CD4-positive, alpha-beta T cell treated with Interleukin-4 for 4 hours (primary cell): ENCODE data around the gene MEF2C.

Source experiments
- DNase-seq: peaks from one replicate; pipeline ENCODE4 v3.0.0-alpha.2; 2020

Gene MEF2C

DNA sequence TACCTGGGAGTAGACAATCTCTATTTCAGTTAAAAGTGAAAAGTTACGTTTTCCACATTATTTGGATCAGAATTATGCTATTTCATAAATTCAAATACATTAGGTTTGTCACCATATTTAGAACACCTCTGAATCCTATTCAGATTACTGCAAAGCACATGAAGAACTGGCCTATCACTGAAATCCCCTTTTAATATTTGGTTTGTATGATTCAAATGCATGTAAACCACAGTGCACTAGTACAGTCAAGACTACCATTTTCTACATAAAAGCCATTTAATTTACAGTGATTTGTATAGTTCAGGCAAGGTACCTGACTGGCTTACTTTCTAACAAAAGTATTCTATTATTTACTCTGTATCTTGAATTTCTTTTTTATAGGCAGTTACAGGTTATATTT lies 212.5 kb downstream of the MEF2C start:
- DNase-seq, result no peak

DNA sequence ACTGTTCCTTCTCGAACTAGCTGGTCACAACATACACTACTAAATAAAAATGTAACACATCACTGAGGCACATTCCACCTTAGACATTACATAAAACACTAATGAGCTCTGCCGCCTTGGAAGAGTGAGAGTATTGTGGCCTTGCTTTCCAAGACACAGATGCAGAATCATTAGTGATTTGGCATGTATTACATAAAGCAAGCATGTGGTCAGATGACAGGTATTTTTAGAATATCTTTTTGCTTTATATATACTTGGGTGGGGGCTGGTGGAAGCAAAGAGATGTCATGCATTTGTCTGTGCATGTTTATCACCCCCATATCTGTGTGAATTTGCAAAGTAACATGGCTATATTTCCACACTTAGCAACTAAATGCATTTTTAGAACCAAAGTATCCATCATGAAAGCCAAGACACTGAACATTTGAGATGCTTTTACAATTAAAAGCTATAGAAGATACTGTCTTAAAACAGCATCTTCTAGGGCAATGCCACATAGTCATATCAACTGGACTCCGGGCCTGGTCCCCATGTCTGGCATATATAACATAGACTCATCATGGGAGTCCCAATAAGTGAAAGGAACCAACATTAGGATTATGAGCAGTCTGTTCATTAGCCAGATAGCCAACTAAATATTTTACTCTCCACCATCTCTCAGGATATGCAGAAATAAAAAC lies 213.5 kb downstream of the MEF2C start:
- DNase-seq, result no peak

DNA sequence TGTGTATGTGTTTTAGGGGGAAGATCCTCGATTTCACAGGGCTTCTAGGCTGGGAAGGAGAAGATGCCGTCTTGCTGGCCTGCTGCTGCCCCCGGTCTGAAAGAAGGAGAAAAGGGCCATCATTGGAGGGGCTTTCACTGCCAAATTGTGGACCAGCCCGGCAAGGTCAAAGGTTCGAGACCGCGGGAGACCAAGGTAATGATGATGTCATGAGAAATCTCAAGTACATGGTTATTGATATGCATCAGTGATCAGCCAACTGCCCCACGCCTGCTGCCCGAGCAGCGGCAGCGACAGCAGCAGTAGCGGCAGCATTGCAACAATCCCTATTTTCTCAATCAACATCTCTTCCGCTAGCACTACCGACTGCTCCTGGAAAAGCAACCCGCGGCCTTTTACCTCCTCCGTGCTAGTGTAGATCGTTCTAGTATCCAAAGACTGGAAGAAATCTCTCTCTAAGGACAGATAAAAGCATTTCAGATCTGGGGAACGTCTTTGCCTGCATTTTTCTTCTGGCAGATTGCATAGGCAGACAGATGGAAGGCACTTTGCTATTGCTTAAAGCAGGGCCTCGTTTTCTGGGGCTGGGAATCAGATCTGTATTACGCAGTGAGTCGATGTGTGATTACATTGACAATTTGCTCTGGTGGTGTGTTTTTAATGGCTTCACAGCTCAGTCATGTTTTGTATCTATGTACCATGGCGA lies 215.3 kb downstream of the MEF2C start:
- no peak for DNase-seq
